Activated naive CD4-positive, alpha-beta T cell treated with anti-CD3 and anti-CD28 coated beads for 36 hours (primary cell): Measurements from ENCODE around the gene GAMT. TPM values are rescaled to one million over a fixed set of nuclear protein-coding genes. Genes with fewer than 3 reads are reported as not detected.
A peak's percentile ranks its signal among the peaks of the same experiment; 100 is the strongest.

Experiments
- CTCF ChIA-PET: fragments of 350-600 bp; sonication (Branson Sonifier 250); formaldehyde crosslinking; loops from one replicate; lab custom pipeline; 2021; ENCODE audit warnings: antibody characterized with exemption; lab: Charles Lee
- DNase-seq: peaks from one replicate; pipeline ENCODE4 v3.0.0-alpha.2; 2020
- H3K27ac Mint-ChIP-seq: one replicate; pipeline ENCODE4 v1.8.0; 2021; ENCODE audit warnings: mild to moderate bottlenecking, mixed read lengths
- H3K27me3 Mint-ChIP-seq: one replicate; pipeline ENCODE4 v1.8.0; 2021; ENCODE audit warnings: low read depth, mixed read lengths
- H3K36me3 Mint-ChIP-seq: one replicate; pipeline ENCODE4 v1.8.0; 2021; ENCODE audit warnings: low read depth, mixed read lengths
- H3K4me1 Mint-ChIP-seq: one replicate; pipeline ENCODE4 v1.8.0; 2021; ENCODE audit warnings: low read depth, mixed read lengths
- H3K4me3 Mint-ChIP-seq: one replicate; pipeline ENCODE4 v1.8.0; 2021; ENCODE audit warnings: mild to moderate bottlenecking, moderate library complexity, mixed read lengths
- H3K9me3 Mint-ChIP-seq: one replicate; pipeline ENCODE4 v1.8.0; 2021; ENCODE audit warnings: mixed read lengths
- intact Hi-C: fragments of 100-400 bp; cut with micrococcal nuclease; formaldehyde crosslinking; loops from one replicate; pipeline ENCODE4 v1.15.1; 2023
- total RNA-seq, 2 experiments: library from RNA; stranded (reverse); gene quantifications; one replicate each; pipeline ENCODE4 v1.2.3, GENCODE V29; 2021

The GAMT gene
- total RNA-seq = 10 to 100 TPM; 23.5 to 25.0 TPM

- Mint-ChIP-seq H3K36me3 (no peaks in the 10 kb centered on the region), H3K4me3 (peak within 1 kb of the TSS; percentile 64), H3K27me3 (peaks cover 5% of the 10 kb centered on the region), H3K4me1 (peaks cover 13% of the 10 kb centered on the region), H3K27ac (no peak within 1 kb of the TSS), H3K9me3 (no peaks in the 10 kb centered on the region)
- intact Hi-C loops = loop anchor here (10.0 kb wide), 1 partner anchor 377 kb away; the partner anchor contains the start of genes CNN2, RNU6-2 and TMEM259
- CTCF ChIA-PET = no interaction called here
- peak; percentile 47 for DNase-seq
These were observed at the start of gene GAMT for GRCh38 chr19:1401138-1401888. GAMT (minus strand) TSS chr19:1401542; CDS start chr19:1401476, 66 bp downstream.

- Mint-ChIP-seq H3K9me3 (no peaks in the 10 kb centered on the region), H3K27me3 (peaks cover 56% of the 10 kb centered on the region), H3K4me3 (peak within 1 kb of the TSS; percentile 22), H3K36me3 (no peaks in the 10 kb centered on the region), H3K27ac (no peak within 1 kb of the TSS), H3K4me1 (peaks cover 10% of the 10 kb centered on the region)
- intact Hi-C loops = no loop called here
- DNase-seq = no peak
- CTCF ChIA-PET = no interaction called here
These were observed 48.4 kb upstream of the GAMT start, which contains the start of gene APC2 for GRCh38 chr19:1449467-1450442. APC2 (plus strand) TSS chr19:1450121; CDS start chr19:1453002, 2,881 bp downstream.

GRCh38 chr19:1447944-1448343 is 46.6 kb upstream of the GAMT start:
- peaks cover 49% of the 10 kb centered on the region for H3K27me3 Mint-ChIP-seq
- CTCF ChIA-PET = no interaction called here
- peaks cover 10% of the 10 kb centered on the region for H3K4me1 Mint-ChIP-seq
- no peak overlapping the region for H3K27ac Mint-ChIP-seq
- intact Hi-C loops = no loop called here
- DNase-seq = no peak
- no peak overlapping the region for H3K4me3 Mint-ChIP-seq
- no peaks in the 10 kb centered on the region for H3K36me3 Mint-ChIP-seq
- no peaks in the 10 kb centered on the region for H3K9me3 Mint-ChIP-seq

- peaks cover 3% of the 10 kb centered on the region for H3K36me3 Mint-ChIP-seq
- CTCF ChIA-PET = no interaction called here
- H3K4me1 Mint-ChIP-seq = peaks cover 10% of the 10 kb centered on the region
- no peak overlapping the region for H3K4me3 Mint-ChIP-seq
- peaks cover 46% of the 10 kb centered on the region for H3K27me3 Mint-ChIP-seq
- no peaks in the 10 kb centered on the region for H3K9me3 Mint-ChIP-seq
- intact Hi-C loops = no loop called here
- no peak overlapping the region for H3K27ac Mint-ChIP-seq
- DNase-seq = no peak
These were observed 46.2 kb upstream of the GAMT start for GRCh38 chr19:1447504-1447903.

- peaks cover 7% of the 10 kb centered on the region for H3K36me3 Mint-ChIP-seq
- intact Hi-C loops = no loop called here
- H3K4me1 Mint-ChIP-seq = peaks cover 15% of the 10 kb centered on the region
- peak; percentile 33 for DNase-seq
- H3K4me3 Mint-ChIP-seq = no peak overlapping the region
- CTCF ChIA-PET = no interaction called here
- no peak overlapping the region for H3K27ac Mint-ChIP-seq
- H3K9me3 Mint-ChIP-seq = no peaks in the 10 kb centered on the region
- peaks cover 41% of the 10 kb centered on the region for H3K27me3 Mint-ChIP-seq
These were observed 45.6 kb upstream of the GAMT start for GRCh38 chr19:1446713-1447481.

- intact Hi-C loops = loop anchor here (2.0 kb wide), 1 partner anchor 169 kb away; no protein-coding TSS in a partner anchor
- no peak for DNase-seq
- Mint-ChIP-seq H3K36me3 (peaks cover 15% of the 10 kb centered on the region), H3K27ac (no peak overlapping the region), H3K4me1 (peaks cover 20% of the 10 kb centered on the region), H3K9me3 (no peaks in the 10 kb centered on the region), H3K27me3 (peaks cover 36% of the 10 kb centered on the region), H3K4me3 (no peak overlapping the region)
- CTCF ChIA-PET = interaction anchor here (1.0 to 1.8 kb wide), 4 partner anchors 9 to 56 kb away, joined by 3 to 11 read pairs (median 4); no protein-coding TSS in a partner anchor
These were observed 44.8 kb upstream of the GAMT start for GRCh38 chr19:1445932-1446712.

- Mint-ChIP-seq H3K4me1 (peaks cover 28% of the 10 kb centered on the region), H3K4me3 (peak overlapping the region; percentile 62), H3K27me3 (peaks cover 29% of the 10 kb centered on the region), H3K27ac (no peak overlapping the region), H3K9me3 (no peaks in the 10 kb centered on the region), H3K36me3 (peaks cover 22% of the 10 kb centered on the region)
- CTCF ChIA-PET = interaction anchor here (1.0 to 1.8 kb wide), 4 partner anchors 9 to 56 kb away, joined by 3 to 11 read pairs (median 4); no protein-coding TSS in a partner anchor
- intact Hi-C loops = loop anchor here (2.0 kb wide), 1 partner anchor 169 kb away; no protein-coding TSS in a partner anchor
- peak; percentile 79 for DNase-seq
These were observed 44.0 kb upstream of the GAMT start for GRCh38 chr19:1445185-1445931.

GRCh38 chr19:1441677-1442438 is 40.5 kb upstream of the GAMT start:
- H3K27me3 Mint-ChIP-seq = peaks cover 6% of the 10 kb centered on the region
- peak overlapping the region; percentile 59 for H3K27ac Mint-ChIP-seq
- CTCF ChIA-PET = no interaction called here
- intact Hi-C loops = no loop called here
- H3K9me3 Mint-ChIP-seq = no peaks in the 10 kb centered on the region
- H3K36me3 Mint-ChIP-seq = peaks cover 41% of the 10 kb centered on the region
- DNase-seq = no peak
- peak overlapping the region; percentile 30 for H3K4me3 Mint-ChIP-seq
- peaks cover 46% of the 10 kb centered on the region for H3K4me1 Mint-ChIP-seq

- DNase-seq = no peak
- Mint-ChIP-seq H3K9me3 (no peaks in the 10 kb centered on the region), H3K27ac (no peak overlapping the region), H3K4me1 (peaks cover 48% of the 10 kb centered on the region), H3K4me3 (peak overlapping the region; percentile 98), H3K27me3 (peaks cover 3% of the 10 kb centered on the region), H3K36me3 (peaks cover 41% of the 10 kb centered on the region)
- intact Hi-C loops = no loop called here
- CTCF ChIA-PET = interaction anchor here (0.6 to 0.8 kb wide), 2 partner anchors 28 to 692 kb away, joined by 3 read pairs; no protein-coding TSS in a partner anchor
These were observed 39.7 kb upstream of the GAMT start for GRCh38 chr19:1441022-1441426.

GRCh38 chr19:1440418-1440801 is 39.1 kb upstream of the GAMT start:
- peak overlapping the region; percentile 98 for H3K4me3 Mint-ChIP-seq
- no peaks in the 10 kb centered on the region for H3K9me3 Mint-ChIP-seq
- peaks cover 42% of the 10 kb centered on the region for H3K36me3 Mint-ChIP-seq
- no peak for DNase-seq
- intact Hi-C loops = no loop called here
- peaks cover 2% of the 10 kb centered on the region for H3K27me3 Mint-ChIP-seq
- peak overlapping the region; percentile 68 for H3K27ac Mint-ChIP-seq
- CTCF ChIA-PET = interaction anchor here (0.6 to 0.8 kb wide), 2 partner anchors 27 to 693 kb away, joined by 3 read pairs; no protein-coding TSS in a partner anchor
- peaks cover 46% of the 10 kb centered on the region for H3K4me1 Mint-ChIP-seq
